Measurements from ENCODE around the gene GRHL1.

DNA sequence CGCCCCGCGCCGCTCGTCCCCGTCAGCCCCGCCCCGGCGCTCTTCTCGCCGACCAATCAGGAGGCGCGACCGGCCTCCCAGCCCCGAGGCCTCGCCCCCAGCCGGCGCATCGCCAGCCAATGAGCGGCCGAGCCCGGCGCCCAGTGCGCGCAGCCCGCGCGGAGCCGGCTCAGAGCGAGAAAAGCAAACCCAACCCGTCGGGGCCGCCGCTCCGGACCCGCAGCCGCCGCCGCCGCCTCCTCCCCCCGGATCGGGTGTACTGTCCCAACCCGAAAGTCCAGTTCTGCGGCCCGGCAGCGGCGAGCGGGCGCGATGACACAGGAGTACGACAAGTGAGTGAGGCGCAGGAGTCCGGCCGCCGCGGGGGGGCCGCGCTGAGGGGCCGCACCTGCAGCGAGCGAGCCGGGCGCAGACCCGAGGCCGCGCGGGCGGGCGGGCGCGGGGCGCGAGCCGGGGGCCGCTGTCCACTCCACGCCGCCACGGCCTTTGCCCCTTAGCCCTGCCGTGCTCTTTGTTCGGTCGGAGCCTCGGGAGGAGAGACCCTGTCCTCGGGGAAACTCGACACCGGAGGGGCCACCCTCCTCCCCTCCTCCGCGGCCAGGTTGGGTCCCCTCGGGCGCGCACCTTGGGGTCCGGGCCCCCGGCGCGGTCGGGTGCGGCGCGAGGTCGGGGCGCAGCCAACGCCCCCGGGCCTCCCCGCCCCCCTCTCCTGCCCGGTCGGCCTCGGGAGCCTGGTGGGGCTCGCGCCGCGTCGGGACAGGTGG lies at the start of gene GRHL1:
- no peak for TF ChIP-seq MTA1 (IDR thresholded peaks at IDR 0.05; ENCODE audit: borderline replicate concordance)
- no peak for TF ChIP-seq MTF1 (CRISPR knock-in tag; IDR thresholded peaks at IDR 0.05; ENCODE audit: borderline replicate concordance)
- TF ChIP-seq SRSF7 (optimal IDR thresholded peaks at IDR 0.05; ENCODE audit: low read depth, low read length): no peak
- TF ChIP-seq DNMT1 (IDR thresholded peaks at IDR 0.05): no peak
- no peak for TF ChIP-seq ZNF274 (IDR thresholded peaks at IDR 0.05; ENCODE audit: borderline replicate concordance, low read depth, low read length)
- no peak for TF ChIP-seq SRF (CRISPR knock-in tag; IDR thresholded peaks at IDR 0.05)
- no peak for TF ChIP-seq CBX5 (IDR thresholded peaks at IDR 0.05; ENCODE audit: borderline replicate concordance, low read depth)
- no peak for TF ChIP-seq NFXL1 (CRISPR knock-in tag; IDR thresholded peaks at IDR 0.05)
- TF ChIP-seq POLR2A (conservative IDR thresholded peaks at IDR 0.05): peak; percentile 52
- no peak for TF ChIP-seq TAF9B (IDR thresholded peaks at IDR 0.05; ENCODE audit: partially characterized antibody)
- no peak for TF ChIP-seq SMARCC2 (IDR thresholded peaks at IDR 0.05; ENCODE audit: low read depth)

Measured in K562 (cell line).